ENCODE measurements around the gene IRX4. TPM values are rescaled to one million over a fixed set of nuclear protein-coding genes. Genes with fewer than 3 reads are reported as not detected.

Gene IRX4
- total RNA-seq, 6 donors from 2014 or later, result 1.7 TPM; not detected in 5

Other genes with a start within 250 kb of the IRX4 start
- 10 to 100 TPM; 10.5 to 30.4 (median 21.5) TPM for gene MRPL36, start 83.1 kb downstream of the IRX4 start, total RNA-seq
- 10 to 100 TPM; 22.9 to 64.6 (median 39.3) TPM for gene NDUFS6, start 81.5 kb downstream of the IRX4 start, total RNA-seq